SKM-1 treated with dmso at 0.1 percent for 144 hours (cell line): ENCODE results near the gene HIGD1C.
A peak's percentile ranks its signal among the peaks of the same experiment; 100 is the strongest.

Experiments used
- DNase-seq: peaks from one replicate; lab custom pipeline; 2025; ENCODE audit not compliant: unreplicated experiment; lab: John Stamatoyannopoulos, UW

Gene HIGD1C

DNA sequence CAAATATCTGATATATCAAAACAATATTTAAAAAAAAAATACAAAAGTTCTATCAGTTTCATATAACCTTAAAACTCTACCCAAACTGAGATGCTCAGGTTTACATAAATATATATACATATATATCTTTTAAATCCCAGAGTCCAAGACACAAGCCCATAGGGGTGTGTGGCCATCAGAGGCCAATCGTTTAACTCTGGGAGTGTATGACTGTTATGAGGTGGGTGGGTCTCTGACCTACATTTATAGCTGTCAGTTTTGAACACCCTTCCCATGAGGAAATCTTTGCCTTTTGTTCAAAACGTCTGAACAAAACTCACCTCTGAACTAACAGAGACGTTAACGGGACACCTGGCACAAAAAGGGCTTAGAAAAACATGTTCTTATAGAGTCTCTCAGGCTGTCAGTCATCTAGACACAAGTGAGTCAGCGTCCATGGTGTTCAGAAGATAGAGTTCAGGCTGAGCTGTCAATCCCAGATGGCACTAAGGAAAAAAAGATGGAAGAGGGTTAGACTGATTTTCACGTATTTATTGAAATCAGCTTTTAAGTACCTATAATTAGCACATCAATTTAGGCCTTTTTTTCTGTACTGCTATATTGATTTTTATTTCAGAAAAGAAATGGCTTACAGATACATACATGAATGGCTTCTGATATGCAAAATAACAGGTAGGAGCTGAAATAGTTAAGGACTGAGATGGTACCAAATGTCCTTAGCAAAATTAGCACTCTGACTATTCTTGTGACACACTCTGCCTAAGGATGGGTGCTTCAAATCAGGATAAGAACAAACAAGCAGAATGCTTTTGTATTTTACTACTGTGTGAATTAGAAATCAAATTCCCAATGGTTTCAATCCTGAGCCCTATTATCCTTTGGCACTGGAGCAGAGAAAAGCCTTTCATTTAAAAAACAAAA, 29.2 kb downstream of the HIGD1C start:
- DNase-seq, result no peak

DNA sequence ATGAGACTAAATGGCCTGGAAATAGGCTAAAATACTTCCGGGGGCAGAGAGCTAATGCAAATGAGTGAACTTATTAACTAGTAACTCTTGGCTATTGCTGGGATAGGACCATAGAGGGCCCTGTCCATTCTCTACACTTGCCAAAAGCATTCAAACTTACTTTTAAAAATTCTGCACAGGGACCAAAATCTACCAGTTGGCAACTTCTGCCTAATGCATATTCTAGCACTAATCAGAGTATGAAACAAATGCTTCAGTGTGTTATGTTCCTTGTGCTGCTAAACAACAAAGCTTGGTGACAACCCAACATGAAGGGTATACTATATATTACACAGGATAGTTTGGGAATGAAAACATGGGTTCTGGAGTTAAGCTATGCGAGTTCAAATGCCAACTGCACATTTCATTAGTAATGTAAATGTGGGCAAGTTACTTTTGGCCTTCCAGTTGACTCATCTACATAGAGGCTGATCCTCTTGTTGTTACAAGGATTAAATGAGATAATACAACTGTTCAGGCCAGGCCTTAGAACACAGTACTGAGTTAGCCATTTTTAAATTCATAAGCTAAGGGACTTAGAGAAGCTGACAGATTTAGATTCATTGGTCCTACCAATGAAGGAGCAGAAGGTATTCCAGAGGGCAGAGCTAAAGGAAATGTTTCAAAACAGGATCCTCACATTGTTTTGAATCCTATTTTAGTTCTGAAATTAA, 32.4 kb downstream of the HIGD1C start:
- no peak for DNase-seq

DNA sequence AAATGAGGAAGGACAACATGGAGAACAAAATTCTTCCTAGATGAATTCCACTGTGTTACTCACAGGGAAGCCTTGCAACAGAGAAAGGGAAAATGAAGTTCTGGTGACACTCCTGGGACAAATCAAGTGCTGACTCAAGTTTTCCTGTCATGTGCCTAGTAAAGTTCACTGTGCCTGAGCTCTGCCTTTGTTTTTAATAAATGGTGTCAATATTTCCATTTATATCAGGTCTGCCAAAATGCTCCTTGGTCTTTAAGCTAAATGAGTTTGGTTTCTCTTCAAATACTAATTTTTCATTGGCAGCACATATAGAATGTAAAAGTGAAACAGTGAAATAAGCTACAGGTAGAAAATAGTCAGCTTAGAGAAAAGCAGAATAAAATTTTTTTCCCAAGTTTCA, 33.0 kb downstream of the HIGD1C start:
- no peak for DNase-seq

DNA sequence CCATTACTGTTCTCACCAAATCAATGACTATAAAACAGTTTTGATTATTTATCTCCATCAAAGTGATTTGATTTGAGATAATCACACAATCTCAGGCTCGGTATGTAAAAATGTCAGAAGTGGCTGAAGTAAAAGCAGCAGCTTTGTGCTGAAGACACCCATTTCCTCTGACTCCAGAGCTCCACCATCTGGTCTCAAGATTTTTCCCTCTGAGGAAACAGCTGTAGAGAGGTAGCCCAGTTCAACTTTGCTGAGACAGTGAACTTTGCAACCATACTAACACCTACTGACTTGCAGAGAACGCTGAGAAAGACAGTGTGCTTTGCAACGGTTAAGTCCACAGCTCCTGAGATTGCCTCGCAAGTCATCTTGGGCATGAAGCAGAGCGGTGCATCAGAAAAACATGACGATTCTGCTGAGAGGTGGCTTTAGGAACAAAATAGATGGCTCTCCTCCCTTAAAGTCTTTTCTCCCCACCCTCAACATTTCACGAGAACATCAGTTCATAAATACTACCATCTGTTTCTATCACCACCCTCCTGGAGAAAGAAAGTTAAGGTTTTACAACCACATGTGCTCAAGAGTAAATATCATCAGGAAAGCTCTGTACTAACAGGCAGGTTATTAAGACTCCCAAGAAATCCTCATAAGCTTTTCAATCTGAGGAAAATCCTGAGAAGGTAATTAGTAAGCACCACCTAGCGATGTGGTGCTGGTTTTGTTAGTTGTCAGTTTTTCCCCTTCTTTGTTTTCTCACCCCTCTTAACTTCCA, 34.8 kb downstream of the HIGD1C start:
- DNase-seq, result no peak

DNA sequence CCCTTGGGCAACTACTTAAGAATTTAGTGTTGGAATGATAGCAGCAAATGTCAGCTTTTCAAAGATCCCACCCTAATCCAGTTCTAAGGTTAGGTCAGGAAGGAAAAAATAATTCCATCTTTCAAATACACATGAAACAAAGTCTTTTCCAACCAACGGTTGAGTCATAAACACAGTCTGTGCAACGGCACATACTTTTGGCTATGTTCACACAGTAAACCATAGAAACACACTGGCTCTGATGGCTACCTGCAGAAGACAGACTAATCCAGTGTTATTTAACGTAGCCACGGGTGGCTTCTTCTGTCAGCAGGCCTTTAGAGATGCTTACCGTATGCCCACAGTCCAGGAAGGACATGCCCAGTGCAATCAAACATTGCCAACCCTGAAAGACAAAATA, 35.7 kb downstream of the HIGD1C start:
- DNase-seq, result no peak

DNA sequence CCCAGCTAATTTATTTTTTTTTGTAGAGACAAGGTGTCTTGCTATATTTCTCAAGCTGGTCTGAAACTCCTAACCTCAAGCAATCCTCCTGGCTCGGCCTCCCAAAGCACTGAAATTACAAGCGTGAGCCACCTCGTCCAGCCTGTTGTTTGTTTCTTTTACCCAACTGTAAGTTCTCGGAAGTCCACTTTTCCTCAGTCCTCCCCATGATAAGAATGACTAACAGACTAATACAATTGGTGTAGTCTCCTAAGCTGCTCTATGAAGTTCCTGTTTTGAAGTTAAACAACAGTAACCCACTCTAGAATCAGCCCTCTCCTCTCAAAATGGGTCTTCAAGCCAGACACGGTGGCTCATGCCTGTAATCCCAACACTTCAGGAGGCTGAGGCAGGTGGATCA, 36.5 kb downstream of the HIGD1C start:
- DNase-seq, result no peak

DNA sequence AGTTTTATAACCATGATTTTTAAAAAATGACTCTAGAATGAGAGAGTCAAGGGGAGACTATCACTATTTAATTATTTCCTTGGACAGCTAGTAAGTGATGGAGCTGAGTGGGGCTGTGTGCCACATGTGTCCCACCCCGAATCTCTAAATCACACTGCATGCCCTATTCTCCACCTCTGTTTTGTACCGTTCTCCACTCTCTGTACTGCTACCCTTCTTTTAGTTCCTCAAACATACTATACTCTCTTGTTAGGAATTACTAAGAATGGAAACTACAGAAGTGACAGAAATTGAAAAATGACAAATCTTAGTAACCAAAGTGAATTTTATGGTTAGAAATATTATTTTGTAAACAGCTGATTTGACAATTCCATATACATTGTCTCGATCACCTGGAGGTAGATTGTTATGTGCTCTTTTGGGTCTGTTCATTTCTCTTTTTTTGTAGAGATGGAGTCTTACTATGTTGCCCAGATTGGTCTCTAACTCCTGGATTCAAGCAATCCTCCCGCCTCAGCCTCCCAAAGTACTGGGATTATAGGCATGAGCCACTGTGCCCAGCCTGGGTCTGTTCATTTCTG, 37.9 kb downstream of the HIGD1C start:
- DNase-seq, result no peak

DNA sequence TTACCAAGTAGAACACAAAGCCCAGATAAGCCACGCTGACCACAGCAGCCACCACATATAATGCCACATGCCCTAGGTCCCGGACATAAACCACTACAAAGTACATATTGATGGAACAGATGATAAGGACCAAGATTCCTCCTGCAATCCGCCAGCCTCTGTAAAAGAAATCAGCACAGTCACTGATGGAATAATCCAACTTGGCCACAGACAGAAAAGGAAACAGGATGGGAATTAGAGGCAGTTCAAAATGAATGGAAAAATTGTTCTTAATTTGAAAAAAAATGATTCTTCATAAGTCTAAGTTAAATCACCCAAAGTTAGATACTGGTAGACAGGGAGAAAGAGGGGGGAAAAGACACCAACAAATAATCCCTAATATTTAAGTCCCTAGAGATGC, 38.4 kb downstream of the HIGD1C start:
- DNase-seq, result no peak

DNA sequence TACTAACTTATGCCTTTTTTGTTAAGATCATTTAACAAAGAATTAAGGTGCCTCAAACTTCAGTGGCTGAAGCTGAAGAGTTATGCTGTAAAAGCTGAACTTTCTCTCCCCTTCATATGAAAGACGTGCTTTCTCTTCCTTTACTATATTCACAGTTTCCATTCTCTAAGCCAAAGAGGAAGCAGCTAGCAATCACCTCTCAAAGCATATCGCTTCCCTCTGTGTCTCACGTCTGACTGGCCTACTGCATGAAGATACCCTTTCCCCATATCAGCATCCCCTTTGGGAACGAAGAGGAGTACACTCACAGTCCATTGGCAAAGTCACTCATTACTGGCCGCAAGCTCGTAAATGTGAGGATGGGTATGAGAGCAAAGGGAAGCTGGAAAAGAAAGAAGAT, 38.9 kb downstream of the HIGD1C start:
- no peak for DNase-seq

DNA sequence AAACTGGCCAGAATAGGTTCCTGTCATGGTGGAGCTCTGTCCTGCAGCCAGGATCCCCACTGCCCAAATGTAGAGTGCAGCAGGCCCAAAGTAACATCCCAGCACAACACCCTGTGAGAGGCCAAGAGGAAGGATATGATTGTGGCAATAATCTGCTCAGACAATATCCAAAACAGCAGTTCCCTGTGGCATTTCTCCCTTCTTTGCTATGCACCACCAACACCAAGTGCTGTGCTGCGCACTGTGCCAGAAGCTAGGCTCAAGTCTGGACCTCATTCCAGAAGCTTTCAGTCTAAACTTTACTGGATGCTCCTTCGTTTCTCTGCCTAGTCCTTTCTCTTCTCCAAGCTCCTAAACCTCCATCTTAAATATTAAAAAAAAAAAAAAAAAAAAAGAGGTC, 40.5 kb downstream of the HIGD1C start:
- DNase-seq, result no peak

DNA sequence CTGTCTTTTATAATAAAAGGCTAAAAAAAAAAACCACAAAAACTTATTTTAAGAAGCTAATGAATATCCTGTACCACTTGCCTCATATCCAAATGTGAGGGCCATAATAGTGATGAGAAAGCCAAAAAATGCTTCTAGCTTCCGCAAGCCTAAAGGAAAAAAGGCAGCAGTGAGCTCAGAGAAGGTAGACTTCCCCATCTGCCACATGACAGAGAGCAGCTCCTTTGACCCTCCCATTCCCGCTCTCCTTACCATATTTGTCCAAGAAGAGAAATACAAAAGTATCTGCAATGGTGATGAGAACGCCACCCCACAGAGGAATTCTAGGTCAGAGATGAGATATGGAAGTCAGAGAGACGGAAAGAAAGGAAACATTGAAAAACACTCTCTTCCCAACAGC, 46.7 kb downstream of the HIGD1C start:
- no peak for DNase-seq

DNA sequence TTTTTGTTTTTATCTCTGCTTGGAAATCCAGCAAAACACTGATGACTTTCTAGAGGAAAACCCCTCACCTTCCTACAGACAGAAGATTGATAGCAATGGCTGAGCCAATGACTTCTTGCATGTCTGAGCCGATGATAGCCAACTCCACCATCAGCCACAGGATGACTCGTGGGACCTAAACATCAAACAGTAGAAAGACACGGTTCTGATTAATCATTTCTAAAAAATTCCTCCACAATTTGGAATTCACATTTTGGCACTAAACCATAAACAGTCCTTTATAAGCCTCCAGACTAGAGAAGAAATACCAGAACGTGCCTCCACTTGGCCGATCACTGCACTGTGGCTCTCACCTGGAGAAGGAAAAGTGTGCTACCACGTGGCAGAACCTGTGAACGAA, 47.9 kb downstream of the HIGD1C start:
- no peak for DNase-seq

DNA sequence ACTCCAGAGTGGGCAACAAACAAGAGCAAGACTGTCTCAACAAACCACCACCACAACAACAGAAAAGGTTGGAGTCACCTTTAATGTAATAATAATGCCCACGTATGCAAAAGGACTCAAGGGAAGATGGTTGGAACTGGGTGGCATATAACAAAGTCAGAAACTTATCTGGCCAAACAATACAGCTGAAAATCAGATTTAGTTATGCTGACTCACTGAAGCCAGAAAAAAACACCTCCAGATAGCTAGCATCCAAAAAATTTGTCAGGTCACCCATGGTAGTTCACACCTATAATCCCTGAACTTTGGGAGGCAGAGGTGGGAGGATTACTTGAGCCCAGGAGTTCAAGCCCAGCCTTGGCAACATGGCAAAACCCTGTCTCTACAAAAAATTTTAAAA, 49.5 kb downstream of the HIGD1C start:
- DNase-seq, result no peak

DNA sequence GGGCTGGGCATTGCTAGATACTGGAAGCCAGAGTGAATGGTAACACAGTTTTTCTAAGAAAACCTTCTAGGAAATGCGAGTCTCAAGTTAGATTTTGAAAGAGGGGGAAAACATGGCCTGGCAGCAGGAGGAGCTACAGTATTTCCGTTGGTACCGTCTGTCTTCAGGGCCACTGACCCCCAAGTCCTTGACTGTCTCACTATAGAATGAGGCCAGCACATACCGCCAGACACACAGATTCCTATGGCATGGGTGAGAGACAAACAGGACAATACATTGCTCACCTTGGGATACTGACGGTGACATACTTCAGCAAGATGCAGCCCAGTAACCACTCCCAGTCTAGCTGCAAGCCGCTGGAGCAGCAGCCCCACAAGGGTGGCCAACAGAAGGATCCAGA, 52.2 kb downstream of the HIGD1C start:
- DNase-seq, result no peak

DNA sequence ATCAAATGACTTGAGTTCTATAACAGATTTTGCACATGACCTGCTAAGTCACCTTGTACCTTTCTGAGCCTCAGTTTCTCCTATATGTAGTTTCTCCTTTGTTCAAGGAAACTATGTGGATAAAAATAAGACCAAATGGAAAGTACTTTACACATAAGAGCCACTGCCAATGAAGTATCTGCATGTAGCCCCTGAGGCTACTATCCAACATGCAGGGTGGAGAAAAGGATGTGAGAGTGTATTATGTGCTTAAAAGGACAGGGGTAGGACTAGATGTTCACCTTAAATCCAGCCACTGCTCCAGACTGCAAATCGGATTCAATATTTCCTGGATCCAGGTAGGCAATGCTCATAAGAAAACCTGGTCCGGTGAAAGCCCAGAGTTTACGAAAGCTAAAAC, 52.7 kb downstream of the HIGD1C start:
- DNase-seq, result no peak

DNA sequence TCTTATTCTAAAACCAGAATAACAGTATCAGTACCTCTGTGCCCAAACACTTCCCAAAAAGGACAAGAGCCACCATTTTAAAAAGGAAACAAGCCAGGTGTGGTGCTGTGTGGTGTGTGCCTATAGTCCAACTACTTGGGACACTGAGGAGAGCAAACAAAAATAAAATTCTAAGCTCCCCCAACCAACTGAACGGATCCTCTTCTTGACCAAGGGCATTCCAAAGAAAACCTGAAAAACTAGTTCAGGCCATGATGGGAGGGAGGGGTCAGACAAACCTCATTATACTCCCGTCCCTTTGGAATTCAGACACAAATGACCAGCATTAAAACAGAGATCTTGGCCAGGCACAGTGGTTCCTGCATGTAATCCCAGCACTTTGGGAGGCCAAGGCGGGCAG, 53.3 kb downstream of the HIGD1C start:
- DNase-seq, result no peak

DNA sequence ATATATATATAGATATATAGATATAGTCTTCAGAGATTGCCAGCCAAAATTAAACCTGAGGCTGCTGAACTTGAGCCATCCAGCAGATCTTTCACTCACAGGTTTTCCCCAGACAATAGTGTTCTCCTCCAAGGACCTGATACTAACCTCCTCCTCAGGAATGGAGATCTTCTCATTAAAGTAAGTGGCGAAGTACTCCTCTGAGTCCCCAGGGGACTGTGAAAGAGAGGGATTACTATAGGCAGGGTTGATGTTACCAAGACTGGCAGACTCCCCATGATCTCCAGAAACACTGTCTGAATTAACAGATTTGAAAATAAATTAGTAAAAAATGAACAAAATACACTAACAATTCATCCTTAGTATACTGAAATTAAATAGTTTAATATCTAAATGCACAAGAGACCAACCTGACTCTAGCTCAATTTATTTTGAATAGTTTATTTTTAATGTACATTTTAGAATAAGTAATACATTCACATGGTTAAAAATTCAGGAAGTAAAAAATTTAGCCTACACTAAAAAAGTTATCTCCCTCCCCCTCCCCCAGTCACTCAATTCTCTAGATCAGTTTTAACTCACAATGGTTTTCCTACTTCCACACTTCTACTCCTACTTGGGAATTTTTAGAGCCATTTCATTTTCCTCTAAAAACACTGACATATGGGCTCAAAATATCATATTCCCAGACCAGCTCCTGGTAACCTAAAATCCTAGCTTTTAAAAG, 56.1 kb downstream of the HIGD1C start:
- no peak for DNase-seq

DNA sequence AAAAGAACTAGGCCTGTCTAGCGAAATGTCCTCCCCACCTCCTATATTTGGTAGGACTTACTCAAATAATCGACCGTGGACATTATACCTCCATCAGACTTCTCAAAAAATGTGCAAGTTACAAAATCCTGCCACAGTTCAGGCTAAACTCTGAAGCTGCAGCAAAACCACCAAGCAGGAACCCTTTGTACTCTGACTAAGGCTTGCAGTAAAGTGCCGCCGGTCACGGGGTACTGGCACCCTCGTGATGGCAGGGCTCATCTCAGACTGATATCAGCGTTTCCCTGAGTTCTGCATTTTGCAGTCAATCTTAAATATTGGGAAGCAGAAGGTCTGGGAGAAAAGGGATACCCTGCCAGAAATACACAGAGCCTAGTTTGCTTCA, 56.7 kb downstream of the HIGD1C start:
- DNase-seq, result peak; percentile 34

DNA sequence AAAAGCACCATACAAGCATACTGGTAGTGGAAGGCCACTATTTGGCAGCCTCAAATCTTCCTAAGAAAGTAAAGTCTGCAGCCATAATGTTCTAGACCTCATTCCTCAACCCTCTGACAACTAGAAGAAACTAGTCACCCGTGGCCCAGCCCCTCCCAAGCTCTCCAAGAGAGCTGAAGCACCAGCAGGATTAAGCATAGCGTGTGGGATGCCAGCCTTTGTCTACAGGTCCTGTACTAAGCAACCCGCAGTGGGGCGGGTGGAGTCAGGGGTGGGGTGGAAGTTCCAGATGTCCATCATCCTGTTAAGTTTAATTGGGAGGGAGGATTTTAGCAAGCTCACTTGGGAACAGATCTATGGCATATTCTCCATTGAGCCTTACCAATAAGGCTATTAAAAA, 59.6 kb downstream of the HIGD1C start:
- DNase-seq, result no peak

DNA sequence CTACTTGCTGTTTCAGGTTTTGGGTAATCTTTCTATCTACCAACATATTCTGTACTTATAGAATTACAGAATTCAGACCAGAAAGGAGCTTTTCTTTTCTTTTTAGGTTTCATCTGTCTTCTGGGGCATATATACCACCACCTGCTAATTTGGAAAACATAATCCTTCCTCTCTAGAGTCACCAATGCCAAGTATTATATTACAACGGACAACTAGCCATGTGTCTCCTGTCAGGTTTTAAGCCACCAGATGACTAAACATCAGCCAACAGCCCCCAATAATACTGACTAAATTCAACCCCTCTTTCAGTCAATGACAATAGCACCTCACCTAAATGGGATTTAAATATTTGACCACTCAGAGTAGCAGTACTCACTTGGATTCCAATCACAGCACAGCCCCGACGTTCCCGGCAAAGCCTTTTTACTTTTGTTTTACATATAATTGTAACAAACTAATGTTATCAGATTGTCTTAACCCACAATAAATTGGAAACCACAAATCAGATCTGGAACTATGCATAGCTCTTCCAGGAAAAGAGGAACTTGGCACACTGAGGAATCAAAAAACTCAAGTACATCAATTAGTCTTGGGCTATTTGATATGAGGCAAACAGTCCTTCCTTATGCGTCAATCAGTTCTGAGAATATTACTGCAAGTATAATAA, 60.4 kb downstream of the HIGD1C start:
- no peak for DNase-seq
